ENCODE measurements around the gene ADAMTS10.
A peak's percentile ranks its signal among the peaks of the same experiment; 100 is the strongest.

The ADAMTS10 gene

GRCh38 chr19:8552810-8553209 is 57.7 kb downstream of the ADAMTS10 start:
- TF ChIP-seq MAX (IDR thresholded peaks at IDR 0.05), result 0 out of 2 replicates have a peak, but pooled peaks have one; percentile 24
- no peak for TF ChIP-seq ZBTB7A (IDR thresholded peaks at IDR 0.05; ENCODE audit: low read depth)
- TF ChIP-seq TEAD4 (IDR thresholded peaks at IDR 0.05), result no peak
- peak; percentile 96 for TF ChIP-seq YY1 (IDR thresholded peaks at IDR 0.05; ENCODE audit: low read depth)
- TF ChIP-seq REST (IDR thresholded peaks at IDR 0.05; ENCODE audit: low read depth), result no peak

- TF ChIP-seq YY1 (IDR thresholded peaks at IDR 0.05; ENCODE audit: low read depth) (no peak), ZBTB7A (IDR thresholded peaks at IDR 0.05; ENCODE audit: low read depth) (no peak), TEAD4 (IDR thresholded peaks at IDR 0.05) (no peak), EP300 (IDR thresholded peaks at IDR 0.05; ENCODE audit: borderline replicate concordance) (no peak), MAX (IDR thresholded peaks at IDR 0.05) (no peak), TAF1 (IDR thresholded peaks at IDR 0.05; ENCODE audit: low read depth) (no peak), FOXM1 (IDR thresholded peaks at IDR 0.05; ENCODE audit: borderline replicate concordance, low read depth) (no peak), EGR1 (IDR thresholded peaks at IDR 0.05) (no peak), TCF12 (IDR thresholded peaks at IDR 0.05; ENCODE audit: low read depth) (no peak), REST (IDR thresholded peaks at IDR 0.05; ENCODE audit: low read depth) (no peak), RAD21 (IDR thresholded peaks at IDR 0.05; ENCODE audit: low read depth) (no peak), CREB1 (IDR thresholded peaks at IDR 0.05; ENCODE audit: low read depth) (no peak), USF1 (IDR thresholded peaks at IDR 0.05) (no peak), NFIC (IDR thresholded peaks at IDR 0.05) (no peak), CEBPB (IDR thresholded peaks at IDR 0.05) (no peak)
Measured at GRCh38 chr19:8550070-8550469, 60.4 kb downstream of the ADAMTS10 start.

GRCh38 chr19:8545743-8546142 is 64.8 kb downstream of the ADAMTS10 start:
- no peak for TF ChIP-seq CREB1 (IDR thresholded peaks at IDR 0.05; ENCODE audit: low read depth)
- no peak for TF ChIP-seq TEAD4 (IDR thresholded peaks at IDR 0.05)
- no peak for TF ChIP-seq RAD21 (IDR thresholded peaks at IDR 0.05; ENCODE audit: low read depth)
- no peak for TF ChIP-seq FOXM1 (IDR thresholded peaks at IDR 0.05; ENCODE audit: borderline replicate concordance, low read depth)
- TF ChIP-seq REST (IDR thresholded peaks at IDR 0.05; ENCODE audit: low read depth), result no peak
- no peak for TF ChIP-seq USF1 (IDR thresholded peaks at IDR 0.05)
- no peak for TF ChIP-seq CEBPB (IDR thresholded peaks at IDR 0.05)
- no peak for TF ChIP-seq NFIC (IDR thresholded peaks at IDR 0.05)
- TF ChIP-seq TAF1 (IDR thresholded peaks at IDR 0.05; ENCODE audit: low read depth), result no peak
- TF ChIP-seq ZBTB7A (IDR thresholded peaks at IDR 0.05; ENCODE audit: low read depth), result no peak
- TF ChIP-seq YY1 (IDR thresholded peaks at IDR 0.05; ENCODE audit: low read depth), result no peak
- no peak for TF ChIP-seq EP300 (IDR thresholded peaks at IDR 0.05; ENCODE audit: borderline replicate concordance)
- no peak for TF ChIP-seq EGR1 (IDR thresholded peaks at IDR 0.05)
- TF ChIP-seq TCF12 (IDR thresholded peaks at IDR 0.05; ENCODE audit: low read depth), result no peak
- TF ChIP-seq MAX (IDR thresholded peaks at IDR 0.05), result no peak

- TF ChIP-seq USF1 (IDR thresholded peaks at IDR 0.05), result no peak
- TF ChIP-seq TEAD4 (IDR thresholded peaks at IDR 0.05), result no peak
- no peak for TF ChIP-seq TCF12 (IDR thresholded peaks at IDR 0.05; ENCODE audit: low read depth)
Measured at GRCh38 chr19:8544168-8544567, 66.3 kb downstream of the ADAMTS10 start.
